IMR-90 (cell line): ENCODE measurements around the gene BCHE.

Experiments used
- CEBPB ChIP-seq: IDR thresholded peaks from 2 replicates; pipeline ENCODE4 v1.6.1; 2012; ENCODE audit warnings: low read depth, low read length, improper control_type of control experiment
- MAFK ChIP-seq: IDR thresholded peaks from 2 replicates; pipeline ENCODE4 v1.6.1; 2012; ENCODE audit warnings: low read depth, low read length, improper control_type of control experiment
- NFE2L2 ChIP-seq: fragments of 150-350 bp; IDR thresholded peaks from 2 replicates; pipeline ENCODE4 v1.6.1; 2016; ENCODE audit warnings: low read depth, mild to moderate bottlenecking, low read length
- POLR2A ChIP-seq: IDR thresholded peaks from 2 replicates; pipeline ENCODE4 v1.6.1; 2012; ENCODE audit warnings: mild to moderate bottlenecking, low read depth, low read length
- RAD21 ChIP-seq: IDR thresholded peaks from 2 replicates; pipeline ENCODE4 v1.6.1; 2012; ENCODE audit warnings: low read length, improper control_type of control experiment
- RFX5 ChIP-seq: IDR thresholded peaks from 2 replicates; pipeline ENCODE4 v1.8.0; 2012; ENCODE audit warnings: low read depth, mild to moderate bottlenecking, low read length, moderate library complexity
- TF ChIP-seq, protein P1 (sequence below): fragments of 150-350 bp; IDR thresholded peaks from 2 replicates; pipeline ENCODE4 v1.6.1; 2016; ENCODE audit warnings: low read depth, mild to moderate bottlenecking, low read length, moderate library complexity, borderline replicate concordance
- TF ChIP-seq, protein P2 (sequence below): conservative IDR thresholded peaks from 2 replicates; pipeline ENCODE4 v1.5.1; 2012; ENCODE audit warnings: mild to moderate bottlenecking, low read depth, low read length, improper control_type of control experiment

DNA sequence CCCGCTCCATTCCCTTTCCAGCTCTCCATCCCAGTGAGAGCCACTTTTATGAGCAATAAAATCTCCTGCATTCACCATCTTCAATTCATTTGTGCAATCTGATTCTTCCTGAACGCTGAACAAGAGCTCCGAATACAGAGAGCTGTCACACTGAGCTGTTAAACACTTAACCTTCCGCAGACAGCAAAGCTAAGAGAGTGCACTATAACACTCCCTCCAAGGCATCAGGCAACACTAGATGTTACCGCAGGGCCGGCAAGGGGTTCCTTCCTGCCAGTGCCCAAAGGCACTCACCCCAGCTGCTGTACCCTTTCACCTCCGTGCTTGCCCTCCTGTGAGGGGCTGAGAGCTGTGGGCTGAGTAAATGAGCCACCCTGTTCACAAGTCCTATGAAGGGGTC, 85.6 kb downstream of the BCHE start:
- no peak for TF ChIP-seq POLR2A
- TF ChIP-seq RAD21: no peak
- TF ChIP-seq, protein P1, sequence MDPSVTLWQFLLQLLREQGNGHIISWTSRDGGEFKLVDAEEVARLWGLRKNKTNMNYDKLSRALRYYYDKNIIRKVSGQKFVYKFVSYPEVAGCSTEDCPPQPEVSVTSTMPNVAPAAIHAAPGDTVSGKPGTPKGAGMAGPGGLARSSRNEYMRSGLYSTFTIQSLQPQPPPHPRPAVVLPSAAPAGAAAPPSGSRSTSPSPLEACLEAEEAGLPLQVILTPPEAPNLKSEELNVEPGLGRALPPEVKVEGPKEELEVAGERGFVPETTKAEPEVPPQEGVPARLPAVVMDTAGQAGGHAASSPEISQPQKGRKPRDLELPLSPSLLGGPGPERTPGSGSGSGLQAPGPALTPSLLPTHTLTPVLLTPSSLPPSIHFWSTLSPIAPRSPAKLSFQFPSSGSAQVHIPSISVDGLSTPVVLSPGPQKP: no peak
- TF ChIP-seq, protein P2, sequence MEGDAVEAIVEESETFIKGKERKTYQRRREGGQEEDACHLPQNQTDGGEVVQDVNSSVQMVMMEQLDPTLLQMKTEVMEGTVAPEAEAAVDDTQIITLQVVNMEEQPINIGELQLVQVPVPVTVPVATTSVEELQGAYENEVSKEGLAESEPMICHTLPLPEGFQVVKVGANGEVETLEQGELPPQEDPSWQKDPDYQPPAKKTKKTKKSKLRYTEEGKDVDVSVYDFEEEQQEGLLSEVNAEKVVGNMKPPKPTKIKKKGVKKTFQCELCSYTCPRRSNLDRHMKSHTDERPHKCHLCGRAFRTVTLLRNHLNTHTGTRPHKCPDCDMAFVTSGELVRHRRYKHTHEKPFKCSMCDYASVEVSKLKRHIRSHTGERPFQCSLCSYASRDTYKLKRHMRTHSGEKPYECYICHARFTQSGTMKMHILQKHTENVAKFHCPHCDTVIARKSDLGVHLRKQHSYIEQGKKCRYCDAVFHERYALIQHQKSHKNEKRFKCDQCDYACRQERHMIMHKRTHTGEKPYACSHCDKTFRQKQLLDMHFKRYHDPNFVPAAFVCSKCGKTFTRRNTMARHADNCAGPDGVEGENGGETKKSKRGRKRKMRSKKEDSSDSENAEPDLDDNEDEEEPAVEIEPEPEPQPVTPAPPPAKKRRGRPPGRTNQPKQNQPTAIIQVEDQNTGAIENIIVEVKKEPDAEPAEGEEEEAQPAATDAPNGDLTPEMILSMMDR: no peak
- no peak for TF ChIP-seq RFX5
- no peak for TF ChIP-seq MAFK
- no peak for TF ChIP-seq NFE2L2
- TF ChIP-seq CEBPB: no peak
